ENCODE measurements around the gene ZNF821.

DNA sequence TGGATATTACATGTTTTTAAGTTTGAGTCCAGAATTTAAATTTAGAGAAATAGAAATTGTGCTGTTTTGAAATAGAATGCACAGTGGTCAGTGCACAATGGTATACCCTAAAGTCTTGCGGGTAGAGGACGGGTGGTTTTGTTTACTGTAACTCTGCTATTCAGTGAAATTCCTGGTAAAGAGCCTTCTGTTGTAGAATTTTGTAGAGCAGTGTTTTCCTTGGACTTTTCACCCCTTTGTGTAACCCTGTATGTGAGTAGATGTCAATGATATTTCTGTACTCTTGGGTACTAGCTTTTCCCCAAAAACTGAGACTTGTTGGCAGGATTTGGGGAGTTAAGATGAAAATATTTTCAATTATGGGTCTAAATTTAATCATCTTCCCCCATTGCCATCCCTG is 30.8 kb upstream of the ZNF821 start:
- TF ChIP-seq, protein P1, sequence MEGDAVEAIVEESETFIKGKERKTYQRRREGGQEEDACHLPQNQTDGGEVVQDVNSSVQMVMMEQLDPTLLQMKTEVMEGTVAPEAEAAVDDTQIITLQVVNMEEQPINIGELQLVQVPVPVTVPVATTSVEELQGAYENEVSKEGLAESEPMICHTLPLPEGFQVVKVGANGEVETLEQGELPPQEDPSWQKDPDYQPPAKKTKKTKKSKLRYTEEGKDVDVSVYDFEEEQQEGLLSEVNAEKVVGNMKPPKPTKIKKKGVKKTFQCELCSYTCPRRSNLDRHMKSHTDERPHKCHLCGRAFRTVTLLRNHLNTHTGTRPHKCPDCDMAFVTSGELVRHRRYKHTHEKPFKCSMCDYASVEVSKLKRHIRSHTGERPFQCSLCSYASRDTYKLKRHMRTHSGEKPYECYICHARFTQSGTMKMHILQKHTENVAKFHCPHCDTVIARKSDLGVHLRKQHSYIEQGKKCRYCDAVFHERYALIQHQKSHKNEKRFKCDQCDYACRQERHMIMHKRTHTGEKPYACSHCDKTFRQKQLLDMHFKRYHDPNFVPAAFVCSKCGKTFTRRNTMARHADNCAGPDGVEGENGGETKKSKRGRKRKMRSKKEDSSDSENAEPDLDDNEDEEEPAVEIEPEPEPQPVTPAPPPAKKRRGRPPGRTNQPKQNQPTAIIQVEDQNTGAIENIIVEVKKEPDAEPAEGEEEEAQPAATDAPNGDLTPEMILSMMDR (IDR thresholded peaks at IDR 0.05), result no peak
- TF ChIP-seq POLR2AphosphoS5 (IDR thresholded peaks at IDR 0.05), result no peak
- no peak for TF ChIP-seq POLR2A (IDR thresholded peaks at IDR 0.05)

Data from breast epithelium (tissue), 3 donors.